Peyer's patch (tissue), 4 donors: ENCODE results near the gene NRF1.

Experiments used
- CTCF ChIP-seq, 6 experiments: fragments of 450-650 bp in 4 of 6; fragments of 200-600 bp in 2 of 6; sonication (generic) in 1 of 6; IDR thresholded peaks; one replicate each; pipeline ENCODE4 v1.5.1; 2017 to 2019; ENCODE audit warnings: antibody characterized with exemption in 6 of 6, mild to moderate bottlenecking in 3 of 6, moderate library complexity in 1 of 6
- POLR2A ChIP-seq, 2 donors: fragments of 450-650 bp; IDR thresholded peaks; one replicate each; pipeline ENCODE4 v1.5.1; 2017; ENCODE audit warnings: antibody characterized with exemption in 2 of 2, mild to moderate bottlenecking in 2 of 2, moderate library complexity in 2 of 2

- TF ChIP-seq POLR2A (IDR thresholded peaks at IDR 0.05): no peak
- TF ChIP-seq CTCF (IDR thresholded peaks at IDR 0.05): no peak
These were observed 12.3 kb upstream of the NRF1 start for GRCh38 chr7:129599174-129599573.
